Measurements from ENCODE around the gene C6orf52.

- no peak for TF ChIP-seq EZH2 (IDR thresholded peaks at IDR 0.05; ENCODE audit: insufficient read depth, poor library complexity, severe bottlenecking)
- no peak for TF ChIP-seq EZH2phosphoT487 (IDR thresholded peaks at IDR 0.05; ENCODE audit: insufficient read depth, low read depth)
These were observed 25.5 kb upstream of the C6orf52 start for GRCh38 chr6:10719964-10720264.
